ENCODE measurements around the gene TRIM27.

The TRIM27 gene

GRCh38 chr6:28880519-28880893 is 43.3 kb downstream of the TRIM27 start:
- TF ChIP-seq FOXP2 (optimal IDR thresholded peaks at IDR 0.05; ENCODE audit: borderline replicate concordance, extremely low read depth, extremely low read length, insufficient read depth) (no peak), TAF1 (IDR thresholded peaks at IDR 0.05; ENCODE audit: borderline replicate concordance, insufficient read depth, low read length) (no peak)

GRCh38 chr6:28876710-28877109 is 47.1 kb downstream of the TRIM27 start:
- TF ChIP-seq TAF1 (IDR thresholded peaks at IDR 0.05; ENCODE audit: borderline replicate concordance, insufficient read depth, low read length): no peak
- TF ChIP-seq REST (IDR thresholded peaks at IDR 0.05; ENCODE audit: insufficient read depth in 1 of 2, low read depth in 2 of 2, low read length in 2 of 2): no peak
- TF ChIP-seq POLR2AphosphoS5 (IDR thresholded peaks at IDR 0.05; ENCODE audit: low read depth, low read length): no peak
- TF ChIP-seq SIN3A (IDR thresholded peaks at IDR 0.05; ENCODE audit: borderline replicate concordance, insufficient read depth, low read length): no peak
- TF ChIP-seq FOXP2 (optimal IDR thresholded peaks at IDR 0.05; ENCODE audit: borderline replicate concordance, extremely low read depth, extremely low read length, insufficient read depth): no peak

GRCh38 chr6:28875191-28875747 is 48.5 kb downstream of the TRIM27 start:
- no peak for TF ChIP-seq POLR2AphosphoS5 (IDR thresholded peaks at IDR 0.05; ENCODE audit: low read depth, low read length)
- no peak for TF ChIP-seq REST (IDR thresholded peaks at IDR 0.05; ENCODE audit: insufficient read depth in 1 of 2, low read depth in 2 of 2, low read length in 2 of 2)
- TF ChIP-seq SIN3A (IDR thresholded peaks at IDR 0.05; ENCODE audit: borderline replicate concordance, insufficient read depth, low read length): no peak
- TF ChIP-seq TAF1 (IDR thresholded peaks at IDR 0.05; ENCODE audit: borderline replicate concordance, insufficient read depth, low read length): no peak
- no peak for TF ChIP-seq FOXP2 (optimal IDR thresholded peaks at IDR 0.05; ENCODE audit: borderline replicate concordance, extremely low read depth, extremely low read length, insufficient read depth)

- no peak for TF ChIP-seq TAF1 (IDR thresholded peaks at IDR 0.05; ENCODE audit: borderline replicate concordance, insufficient read depth, low read length)
- no peak for TF ChIP-seq POLR2AphosphoS5 (IDR thresholded peaks at IDR 0.05; ENCODE audit: low read depth, low read length)
- TF ChIP-seq SIN3A (IDR thresholded peaks at IDR 0.05; ENCODE audit: borderline replicate concordance, insufficient read depth, low read length): no peak
- TF ChIP-seq FOXP2 (optimal IDR thresholded peaks at IDR 0.05; ENCODE audit: borderline replicate concordance, extremely low read depth, extremely low read length, insufficient read depth): no peak
- TF ChIP-seq REST (IDR thresholded peaks at IDR 0.05; ENCODE audit: insufficient read depth in 1 of 2, low read depth in 2 of 2, low read length in 2 of 2): no peak
Measured at GRCh38 chr6:28871335-28872156, 52.2 kb downstream of the TRIM27 start.

- no peak for TF ChIP-seq FOXP2 (optimal IDR thresholded peaks at IDR 0.05; ENCODE audit: borderline replicate concordance, extremely low read depth, extremely low read length, insufficient read depth)
- TF ChIP-seq REST (IDR thresholded peaks at IDR 0.05; ENCODE audit: insufficient read depth in 1 of 2, low read depth in 2 of 2, low read length in 2 of 2): no peak
- TF ChIP-seq POLR2AphosphoS5 (IDR thresholded peaks at IDR 0.05; ENCODE audit: low read depth, low read length): no peak
- TF ChIP-seq SIN3A (IDR thresholded peaks at IDR 0.05; ENCODE audit: borderline replicate concordance, insufficient read depth, low read length): no peak
- no peak for TF ChIP-seq TAF1 (IDR thresholded peaks at IDR 0.05; ENCODE audit: borderline replicate concordance, insufficient read depth, low read length)
Measured at GRCh38 chr6:28868873-28869272, 54.9 kb downstream of the TRIM27 start.
